Sigmoid colon (tissue), 4 donors: ENCODE measurements around the gene NCF4.

Experiments used
- EP300 ChIP-seq, 4 donors: sonication (generic); formaldehyde crosslinking; IDR thresholded peaks; one replicate each; pipeline ENCODE4 v1.6.1; 2017; ENCODE audit warnings: antibody characterized with exemption in 4 of 4
- POLR2A ChIP-seq, 2 donors: fragments of 450-650 bp; IDR thresholded peaks; one replicate each; pipeline ENCODE4 v1.6.1; 2016; ENCODE audit warnings: antibody characterized with exemption in 2 of 2, mild to moderate bottlenecking in 2 of 2, moderate library complexity in 2 of 2
- POLR2AphosphoS5 ChIP-seq, 4 donors: sonication (generic); formaldehyde crosslinking; IDR thresholded peaks; one replicate each; pipeline ENCODE4 v1.6.1; 2017; ENCODE audit warnings: antibody characterized with exemption in 4 of 4
- TF ChIP-seq, protein P1 (sequence below), 4 experiments: fragments of 450-650 bp in 3 of 4; fragments of 200-600 bp in 1 of 4; IDR thresholded peaks; one replicate each; pipeline ENCODE4 v1.5.1; 2016 to 2019; ENCODE audit warnings: antibody characterized with exemption in 4 of 4, mild to moderate bottlenecking in 3 of 4, moderate library complexity in 2 of 4

DNA sequence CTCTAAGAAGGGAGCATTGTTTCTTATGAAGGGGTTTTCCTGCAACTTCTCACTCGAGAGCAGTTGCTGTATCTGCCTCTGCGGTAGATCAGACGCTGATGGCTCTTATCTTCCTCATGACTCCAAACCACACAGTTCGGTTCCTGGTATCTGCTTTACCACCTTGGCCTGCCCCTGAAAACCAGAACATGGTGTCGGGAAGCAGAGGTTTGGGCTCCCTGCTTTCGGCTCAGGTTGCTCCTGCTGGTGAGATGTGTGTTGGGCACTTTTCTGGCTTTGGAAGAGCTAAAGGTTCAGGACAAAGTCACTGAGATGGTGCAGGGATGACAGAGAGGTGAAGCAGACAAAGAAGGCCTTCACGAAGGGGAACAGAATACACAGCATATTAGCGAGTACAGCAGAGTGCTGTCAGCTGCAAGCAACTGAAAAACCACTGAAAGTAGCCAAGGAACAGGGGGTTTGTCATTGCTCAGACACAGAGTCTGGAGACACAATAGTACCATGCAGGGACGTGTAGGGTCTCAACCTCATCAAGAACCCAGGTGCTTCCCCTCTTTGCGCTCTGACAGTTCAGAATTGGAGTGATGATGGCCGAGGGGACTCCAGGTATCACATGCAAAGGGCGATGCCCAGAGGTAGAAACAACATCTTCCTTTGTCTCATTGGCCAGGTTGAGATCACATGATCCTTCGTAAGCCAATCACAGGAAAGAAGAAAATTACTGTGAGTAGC is 40.8 kb downstream of the NCF4 start:
- TF ChIP-seq, protein P1, sequence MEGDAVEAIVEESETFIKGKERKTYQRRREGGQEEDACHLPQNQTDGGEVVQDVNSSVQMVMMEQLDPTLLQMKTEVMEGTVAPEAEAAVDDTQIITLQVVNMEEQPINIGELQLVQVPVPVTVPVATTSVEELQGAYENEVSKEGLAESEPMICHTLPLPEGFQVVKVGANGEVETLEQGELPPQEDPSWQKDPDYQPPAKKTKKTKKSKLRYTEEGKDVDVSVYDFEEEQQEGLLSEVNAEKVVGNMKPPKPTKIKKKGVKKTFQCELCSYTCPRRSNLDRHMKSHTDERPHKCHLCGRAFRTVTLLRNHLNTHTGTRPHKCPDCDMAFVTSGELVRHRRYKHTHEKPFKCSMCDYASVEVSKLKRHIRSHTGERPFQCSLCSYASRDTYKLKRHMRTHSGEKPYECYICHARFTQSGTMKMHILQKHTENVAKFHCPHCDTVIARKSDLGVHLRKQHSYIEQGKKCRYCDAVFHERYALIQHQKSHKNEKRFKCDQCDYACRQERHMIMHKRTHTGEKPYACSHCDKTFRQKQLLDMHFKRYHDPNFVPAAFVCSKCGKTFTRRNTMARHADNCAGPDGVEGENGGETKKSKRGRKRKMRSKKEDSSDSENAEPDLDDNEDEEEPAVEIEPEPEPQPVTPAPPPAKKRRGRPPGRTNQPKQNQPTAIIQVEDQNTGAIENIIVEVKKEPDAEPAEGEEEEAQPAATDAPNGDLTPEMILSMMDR (IDR thresholded peaks at IDR 0.05), result no peak
- TF ChIP-seq POLR2A (IDR thresholded peaks at IDR 0.05), result no peak
- TF ChIP-seq POLR2AphosphoS5 (IDR thresholded peaks at IDR 0.05), result no peak
- no peak for TF ChIP-seq EP300 (IDR thresholded peaks at IDR 0.05)
